ENCODE results near the gene TFDP3.

GRCh38 chrX:133215747-133216146, 2.4 kb downstream of the TFDP3 start:
- TF ChIP-seq CTCF (IDR thresholded peaks at IDR 0.05; ENCODE audit: insufficient read depth, low read length, poor library complexity, severe bottlenecking), result no peak
- TF ChIP-seq EZH2phosphoT487 (conservative IDR thresholded peaks at IDR 0.05; ENCODE audit: low read length), result no peak
